NB4 (cell line): ENCODE data around the gene LMO2.
"Not testable (repeated sequence)": the region's sequence is repeated elsewhere in the genome, so short reads cannot be mapped to it uniquely, and the experiment has no call there.

Source experiments
- DNase-seq: peaks from one replicate; pipeline ENCODE4 v3.0.0; 2010; ENCODE audit warnings: low read depth
- H3K4me3 ChIP-seq: one replicate; pipeline ENCODE4 v1.5.1; 2011; ENCODE audit warnings: mild to moderate bottlenecking, low read depth, low read length, moderate library complexity
- MAX ChIP-seq: IDR thresholded peaks from 2 replicates; pipeline ENCODE4 v1.6.1; 2011; ENCODE audit warnings: low read depth, low read length
- MYC ChIP-seq: IDR thresholded peaks from 2 replicates; pipeline ENCODE4 v1.6.1; 2011; ENCODE audit warnings: low read depth, low read length
- POLR2A ChIP-seq: IDR thresholded peaks from 2 replicates; pipeline ENCODE4 v1.6.1; 2011; ENCODE audit warnings: mild to moderate bottlenecking; ENCODE audit not compliant: insufficient read length; ENCODE audit errors: extremely low read depth
- TF ChIP-seq, protein P1 (sequence below): IDR thresholded peaks from one replicate; pipeline ENCODE4 v1.5.1; 2012; ENCODE audit warnings: low read depth, low read length

LMO2 gene

GRCh38 chr11:33934450-33934849, 42.6 kb upstream of the LMO2 start:
- no peak overlapping the region for H3K4me3 ChIP-seq
- TF ChIP-seq MYC: no peak
- TF ChIP-seq, protein P1, sequence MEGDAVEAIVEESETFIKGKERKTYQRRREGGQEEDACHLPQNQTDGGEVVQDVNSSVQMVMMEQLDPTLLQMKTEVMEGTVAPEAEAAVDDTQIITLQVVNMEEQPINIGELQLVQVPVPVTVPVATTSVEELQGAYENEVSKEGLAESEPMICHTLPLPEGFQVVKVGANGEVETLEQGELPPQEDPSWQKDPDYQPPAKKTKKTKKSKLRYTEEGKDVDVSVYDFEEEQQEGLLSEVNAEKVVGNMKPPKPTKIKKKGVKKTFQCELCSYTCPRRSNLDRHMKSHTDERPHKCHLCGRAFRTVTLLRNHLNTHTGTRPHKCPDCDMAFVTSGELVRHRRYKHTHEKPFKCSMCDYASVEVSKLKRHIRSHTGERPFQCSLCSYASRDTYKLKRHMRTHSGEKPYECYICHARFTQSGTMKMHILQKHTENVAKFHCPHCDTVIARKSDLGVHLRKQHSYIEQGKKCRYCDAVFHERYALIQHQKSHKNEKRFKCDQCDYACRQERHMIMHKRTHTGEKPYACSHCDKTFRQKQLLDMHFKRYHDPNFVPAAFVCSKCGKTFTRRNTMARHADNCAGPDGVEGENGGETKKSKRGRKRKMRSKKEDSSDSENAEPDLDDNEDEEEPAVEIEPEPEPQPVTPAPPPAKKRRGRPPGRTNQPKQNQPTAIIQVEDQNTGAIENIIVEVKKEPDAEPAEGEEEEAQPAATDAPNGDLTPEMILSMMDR: no peak
- TF ChIP-seq POLR2A: no peak
- TF ChIP-seq MAX: no peak
- no peak for DNase-seq

DNA sequence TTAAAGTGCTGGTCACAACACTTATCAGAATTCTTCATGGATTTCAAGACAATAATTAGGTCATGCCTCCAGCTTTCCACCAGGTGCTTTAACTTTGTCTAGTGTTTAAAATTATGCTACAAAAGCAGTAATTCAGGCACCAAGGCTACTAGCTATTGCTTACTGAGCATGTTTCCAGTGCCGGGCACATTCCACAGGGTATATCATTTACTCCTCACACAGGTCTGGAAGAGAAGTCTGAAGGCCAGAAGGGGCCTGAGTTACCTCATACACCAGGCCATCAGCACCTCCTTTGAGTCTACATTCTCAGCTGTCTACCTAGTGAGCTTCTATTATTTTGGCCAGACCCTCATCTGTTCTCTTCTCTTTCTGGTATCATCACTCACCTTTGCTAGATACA, 41.7 kb upstream of the LMO2 start:
- TF ChIP-seq, protein P1: no peak
- TF ChIP-seq MAX (no peak), POLR2A (no peak)
- H3K4me3 ChIP-seq: no peak overlapping the region
- no peak for DNase-seq

DNA sequence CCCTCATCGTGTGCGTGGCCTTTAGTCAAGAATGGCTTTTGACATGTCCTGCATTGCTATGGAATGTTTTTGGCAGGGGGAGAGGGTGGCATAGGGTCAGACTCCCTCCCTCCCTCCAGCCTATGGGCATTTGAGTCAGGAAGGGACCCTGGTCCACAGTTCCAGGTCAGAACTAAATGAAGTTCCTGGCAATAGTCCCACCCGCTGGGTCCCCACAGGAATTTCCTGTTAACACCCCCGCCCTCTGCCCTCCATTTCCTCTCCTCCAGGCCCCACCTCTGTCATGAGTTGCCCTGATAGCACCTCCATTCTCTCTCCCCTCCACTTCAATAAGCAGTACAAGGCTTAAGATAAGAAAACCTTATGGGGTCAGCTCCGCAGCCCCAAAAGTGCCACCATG, 40.8 kb upstream of the LMO2 start:
- H3K4me3 ChIP-seq: no peak overlapping the region
- no peak for TF ChIP-seq MAX
- TF ChIP-seq, protein P1: no peak
- no peak for TF ChIP-seq MYC
- TF ChIP-seq POLR2A: no peak
- no peak for DNase-seq

GRCh38 chr11:33931739-33932366, 40.0 kb upstream of the LMO2 start:
- not testable (repeated sequence) for H3K4me3 ChIP-seq, DNase-seq

GRCh38 chr11:33931067-33931466, 39.2 kb upstream of the LMO2 start:
- no peak for DNase-seq
- H3K4me3 ChIP-seq: peak overlapping the region; percentile 50
- TF ChIP-seq, protein P1: no peak
- TF ChIP-seq MAX (no peak), MYC (no peak), POLR2A (no peak)

GRCh38 chr11:33930317-33931021, 38.6 kb upstream of the LMO2 start:
- peak overlapping the region; percentile 50 for H3K4me3 ChIP-seq
- DNase-seq: peak; percentile 98
- peak; percentile 43 for TF ChIP-seq POLR2A
- peak; percentile 41; the same call in 1 of the 2 replicates for TF ChIP-seq MYC
- TF ChIP-seq MAX: 0 out of 2 replicates have a peak, but pooled peaks have one; percentile 20
- TF ChIP-seq, protein P1: no peak
